Measurements from ENCODE around the gene FGGY.
A peak's percentile ranks its signal among the peaks of the same experiment; 100 is the strongest.
"Not testable (repeated sequence)": the region's sequence is repeated elsewhere in the genome, so short reads cannot be mapped to it uniquely, and the experiment has no call there.

FGGY gene

DNA sequence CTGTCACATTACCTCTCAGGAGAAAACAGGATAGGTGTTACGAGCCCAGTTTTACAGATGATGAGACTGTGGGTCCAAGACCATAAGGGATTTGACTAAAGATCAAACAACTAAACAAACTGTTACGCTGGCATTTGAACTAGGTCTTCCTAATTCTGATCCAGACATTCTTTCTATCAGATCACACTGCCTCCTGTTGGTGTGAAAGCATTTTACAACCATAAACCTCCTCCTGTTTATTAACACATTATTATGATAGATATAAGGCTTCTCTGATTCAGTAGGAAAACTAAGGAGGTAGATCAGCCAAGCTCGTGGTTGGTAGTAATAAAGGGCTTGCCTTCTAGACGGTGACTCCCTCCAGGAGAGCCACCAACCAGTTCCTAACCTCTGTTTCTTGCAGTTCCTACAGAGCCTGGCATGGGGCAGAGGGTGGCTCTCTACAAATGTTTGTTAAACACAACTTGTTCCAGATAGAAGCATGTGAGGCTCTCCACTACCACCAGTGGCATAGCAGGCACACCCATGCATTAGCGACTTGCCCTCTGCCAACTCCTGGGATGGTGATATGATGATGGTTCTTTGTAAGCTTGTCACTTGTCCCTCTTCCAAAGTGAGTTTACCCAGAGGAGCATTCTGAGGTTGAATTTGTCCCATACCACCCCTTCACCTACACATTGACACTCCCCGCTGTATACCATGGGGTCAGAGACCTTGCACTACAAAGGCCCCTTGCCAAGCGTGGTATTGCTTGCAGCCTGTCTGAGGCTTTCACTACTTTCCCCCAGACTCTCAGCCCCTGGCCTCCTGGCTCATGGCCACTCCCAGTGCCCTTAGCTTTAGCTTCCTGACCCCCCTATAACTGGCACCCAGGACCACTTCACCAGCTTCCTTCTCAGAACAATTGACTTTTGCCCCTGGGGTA lies 421.4 kb downstream of the FGGY start:
- DNase-seq = no peak

DNA sequence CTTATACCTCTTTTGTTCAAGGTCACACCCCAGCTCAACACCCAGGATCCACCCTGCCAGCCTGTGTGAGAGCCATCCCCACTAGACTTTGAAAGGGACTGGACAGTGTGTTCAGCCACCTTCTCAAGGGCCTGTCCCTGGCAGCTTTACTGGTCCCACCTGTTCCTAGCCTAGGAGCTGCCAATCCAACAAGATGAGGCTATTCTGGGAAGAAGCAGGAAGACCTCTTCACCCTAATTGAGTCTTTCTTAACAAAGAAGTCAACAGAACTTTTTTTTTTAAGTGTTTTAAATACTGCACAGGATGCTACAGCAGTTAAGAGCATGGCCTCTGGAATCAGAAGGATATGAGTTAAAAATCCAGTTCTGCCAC lies 422.1 kb downstream of the FGGY start:
- DNase-seq = no peak

DNA sequence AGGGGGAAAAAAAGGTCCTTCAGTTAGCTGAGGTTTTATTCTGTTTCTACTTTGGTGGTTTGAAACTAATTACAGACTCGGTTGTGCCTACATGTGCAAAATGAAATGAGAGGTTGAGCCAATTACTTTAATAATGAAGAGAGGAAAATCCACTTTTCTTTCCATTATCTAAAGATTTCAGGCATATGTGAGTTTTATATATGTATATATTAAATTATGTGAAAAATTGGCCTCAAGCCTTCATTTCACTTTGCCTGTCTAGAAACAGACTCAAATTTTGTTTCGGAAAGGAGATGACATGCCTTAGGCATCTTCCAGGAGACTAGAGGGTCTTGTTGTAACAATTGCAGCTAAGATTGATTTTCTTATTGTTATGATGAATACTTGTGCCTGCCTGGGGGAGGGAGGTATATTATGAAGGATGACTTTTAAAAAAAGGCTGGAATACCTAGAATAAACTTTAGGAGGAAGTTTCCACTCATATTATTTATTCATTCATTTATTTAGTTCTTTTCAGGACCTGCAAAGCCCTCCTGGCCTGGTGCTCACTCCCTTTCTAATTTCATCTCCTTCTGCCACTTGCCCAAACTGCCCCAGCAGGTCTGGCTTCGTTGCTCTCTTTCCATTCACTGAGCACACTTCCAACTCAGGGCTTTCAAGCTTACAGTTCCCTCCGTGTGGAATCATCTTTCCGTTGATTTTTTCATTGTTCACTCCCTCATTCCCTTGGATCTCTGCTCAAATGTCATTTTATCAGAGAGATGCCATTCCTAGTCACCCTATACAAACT lies 423.6 kb downstream of the FGGY start:
- no peak for DNase-seq

- DNase-seq = no peak
Measured at GRCh38 chr1:59730302-59730701, 433.4 kb downstream of the FGGY start.

DNA sequence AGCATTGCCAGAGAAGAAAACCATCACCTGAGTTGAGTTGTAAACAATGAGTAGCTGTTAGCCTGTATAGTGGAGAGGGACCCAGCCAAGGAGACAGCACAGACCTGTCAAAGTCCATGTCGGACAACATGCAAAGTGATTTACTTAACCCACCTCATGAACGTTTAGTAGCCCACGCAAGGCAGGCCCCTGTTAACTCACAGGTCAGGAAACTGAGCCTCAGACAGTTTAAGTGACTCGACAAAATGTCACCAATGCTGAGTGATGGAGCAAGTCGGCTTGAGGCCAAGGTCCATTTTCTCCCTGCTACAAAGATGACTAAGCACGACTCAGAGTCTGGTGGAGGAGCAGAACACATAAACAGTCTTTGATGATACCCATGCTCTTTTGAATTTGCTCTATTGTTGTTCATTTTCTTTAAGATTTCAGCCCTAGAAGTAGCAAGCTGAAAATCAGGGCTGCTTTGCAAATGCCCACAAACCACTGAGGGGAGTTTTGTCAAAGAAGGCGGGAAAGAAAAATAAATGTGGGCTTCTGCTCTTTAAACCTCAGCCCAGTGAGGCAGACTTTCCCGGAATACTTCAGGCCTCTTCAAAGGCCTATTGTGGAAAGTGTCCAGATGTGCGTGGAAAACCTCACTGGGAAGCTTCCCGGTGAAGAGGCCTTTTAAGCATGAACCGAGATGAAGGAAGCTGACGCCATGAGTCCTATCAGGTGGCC lies 434.0 kb downstream of the FGGY start:
- peak in 1 of 2 donors; percentile 18 for DNase-seq

DNA sequence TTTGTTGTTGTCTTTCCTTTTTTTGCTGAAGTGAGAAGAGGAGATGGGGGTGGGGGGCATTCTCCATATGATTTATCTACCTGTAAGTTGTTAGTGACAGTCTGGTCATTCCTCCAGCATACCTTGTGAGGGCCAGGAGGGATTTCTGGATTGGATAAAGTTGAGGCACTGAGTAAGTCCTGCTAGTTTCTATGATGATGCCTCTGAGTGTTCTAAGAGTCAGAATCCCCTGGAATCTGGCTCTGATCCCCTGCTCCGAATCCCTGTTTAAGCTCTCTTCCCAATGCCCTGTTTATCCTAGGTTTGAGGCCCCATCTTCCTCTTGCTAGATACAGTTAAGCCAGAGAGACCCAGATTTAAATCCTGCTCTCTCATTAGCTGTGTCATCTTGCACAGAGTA lies 434.7 kb downstream of the FGGY start:
- no peak for DNase-seq

DNA sequence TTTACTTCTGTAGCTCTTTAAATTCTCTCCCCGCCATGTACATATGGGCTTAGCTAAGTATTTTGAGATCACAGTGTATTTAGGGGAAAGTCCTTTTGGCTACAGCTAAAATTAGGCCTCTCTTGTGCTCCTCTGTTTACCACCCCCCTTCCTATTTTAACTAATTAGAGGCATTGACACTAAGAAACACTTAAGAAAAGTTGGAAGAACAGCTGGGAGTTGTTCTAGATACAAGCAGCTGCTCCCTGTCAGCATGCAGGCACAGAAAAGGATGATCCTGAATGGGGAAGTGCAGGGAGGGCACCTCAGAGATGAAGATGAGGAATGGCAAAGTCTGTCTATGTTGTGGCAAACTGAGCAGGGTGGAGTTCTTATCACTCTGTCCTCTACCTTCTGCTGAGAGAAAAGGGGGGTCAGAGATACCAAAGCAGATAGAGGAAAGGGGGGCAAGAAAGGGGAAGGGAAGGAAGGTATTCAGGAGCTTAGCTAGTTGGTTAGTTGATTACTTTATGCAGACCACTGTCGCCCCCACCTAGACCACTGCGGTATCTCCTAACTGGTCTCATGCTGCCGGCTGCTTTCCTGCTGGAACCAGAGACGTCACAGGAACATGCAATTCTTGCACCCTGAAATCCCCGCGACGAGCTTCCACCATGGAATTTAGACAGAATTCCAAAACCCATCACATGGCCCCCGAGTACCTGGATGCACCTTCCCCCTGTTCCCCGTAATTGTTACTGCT lies 435.5 kb downstream of the FGGY start:
- DNase-seq = no peak

- no peak for DNase-seq
Measured at GRCh38 chr1:59733443-59734141, 436.7 kb downstream of the FGGY start.

DNA sequence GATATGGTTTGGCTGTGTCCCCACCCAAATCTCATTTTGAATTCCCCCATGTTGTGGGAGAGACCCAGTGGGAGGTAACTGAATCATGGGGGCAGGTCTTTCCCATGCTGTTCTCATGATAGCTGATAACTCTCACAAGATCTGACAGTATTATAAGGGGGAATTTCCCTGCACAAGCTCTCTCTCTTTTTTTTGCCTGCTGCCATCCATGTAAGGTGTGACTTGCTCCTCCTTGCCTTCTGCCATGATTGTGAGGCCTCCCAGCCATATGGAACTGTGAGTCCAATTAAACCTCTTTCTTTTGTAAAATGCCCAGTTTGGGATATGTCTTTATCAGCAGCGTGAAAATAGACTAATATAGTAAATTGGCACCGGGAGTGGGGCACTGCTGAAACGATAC lies 439.0 kb downstream of the FGGY start:
- DNase-seq = not testable (repeated sequence)

DNA sequence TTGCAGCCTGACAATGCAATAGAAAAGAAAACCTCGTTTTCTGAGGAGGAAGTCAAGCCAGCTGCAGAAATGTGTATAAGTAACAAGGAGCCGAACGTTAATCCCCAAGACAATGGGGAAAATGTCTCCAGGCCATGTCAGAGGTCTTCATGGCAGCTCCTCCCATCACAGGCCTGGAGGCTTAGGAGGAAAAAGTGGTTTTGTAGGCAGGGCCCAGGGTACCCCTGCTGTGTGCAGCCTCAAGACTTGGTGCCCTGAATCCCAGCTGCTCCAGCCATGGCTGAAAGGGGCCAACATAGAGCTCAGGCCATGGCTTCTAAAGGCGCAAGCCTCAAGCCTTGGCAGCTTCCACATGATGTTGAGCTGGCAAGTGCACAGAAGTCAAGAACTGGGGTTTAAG lies 439.9 kb downstream of the FGGY start:
- DNase-seq = no peak

DNA sequence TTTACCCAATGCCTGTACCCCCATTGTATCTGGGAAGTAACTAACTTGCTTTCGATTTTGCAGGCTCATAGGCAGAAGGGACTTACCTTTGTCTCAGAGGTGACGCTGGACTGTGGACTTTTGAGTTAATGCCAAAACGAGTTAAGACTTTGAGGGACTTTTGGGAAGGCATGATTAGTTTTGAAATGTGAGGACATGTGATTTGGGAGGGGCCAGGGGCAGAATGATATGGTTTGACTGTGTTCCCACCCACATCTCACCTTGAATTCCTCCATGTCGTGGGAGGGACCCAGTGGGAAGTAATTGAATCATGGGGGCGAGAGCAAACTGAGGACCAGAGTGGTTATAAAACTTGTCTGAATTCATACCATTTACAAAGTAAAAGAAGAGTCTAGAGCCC lies 440.7 kb downstream of the FGGY start:
- DNase-seq = no peak

- DNase-seq = no peak
Measured at GRCh38 chr1:59738152-59738551, 441.3 kb downstream of the FGGY start.

- no peak for DNase-seq
Measured at GRCh38 chr1:59738591-59739015, 441.7 kb downstream of the FGGY start.

DNA sequence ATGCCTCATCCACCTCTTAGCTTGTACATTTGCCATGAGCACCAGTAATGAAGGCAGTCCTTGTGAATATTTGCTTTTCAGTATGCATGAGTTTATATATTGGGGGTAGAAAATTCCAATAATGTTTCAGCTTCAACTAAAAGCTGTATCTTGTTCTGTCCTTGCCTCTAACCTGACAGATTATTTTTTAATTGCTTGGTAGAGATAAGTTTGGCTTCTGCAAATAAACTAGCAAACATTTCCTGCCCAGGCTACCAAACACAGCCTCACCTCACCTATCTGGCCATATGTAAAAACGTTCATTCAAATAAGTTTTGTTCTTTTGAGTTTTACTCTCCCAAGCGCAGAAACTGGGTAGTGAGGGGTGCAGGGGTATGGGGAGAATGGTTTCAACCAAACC lies 442.2 kb downstream of the FGGY start:
- DNase-seq = no peak

GRCh38 chr1:59742526-59742925 lies 445.6 kb downstream of the FGGY start:
- no peak for DNase-seq

DNA sequence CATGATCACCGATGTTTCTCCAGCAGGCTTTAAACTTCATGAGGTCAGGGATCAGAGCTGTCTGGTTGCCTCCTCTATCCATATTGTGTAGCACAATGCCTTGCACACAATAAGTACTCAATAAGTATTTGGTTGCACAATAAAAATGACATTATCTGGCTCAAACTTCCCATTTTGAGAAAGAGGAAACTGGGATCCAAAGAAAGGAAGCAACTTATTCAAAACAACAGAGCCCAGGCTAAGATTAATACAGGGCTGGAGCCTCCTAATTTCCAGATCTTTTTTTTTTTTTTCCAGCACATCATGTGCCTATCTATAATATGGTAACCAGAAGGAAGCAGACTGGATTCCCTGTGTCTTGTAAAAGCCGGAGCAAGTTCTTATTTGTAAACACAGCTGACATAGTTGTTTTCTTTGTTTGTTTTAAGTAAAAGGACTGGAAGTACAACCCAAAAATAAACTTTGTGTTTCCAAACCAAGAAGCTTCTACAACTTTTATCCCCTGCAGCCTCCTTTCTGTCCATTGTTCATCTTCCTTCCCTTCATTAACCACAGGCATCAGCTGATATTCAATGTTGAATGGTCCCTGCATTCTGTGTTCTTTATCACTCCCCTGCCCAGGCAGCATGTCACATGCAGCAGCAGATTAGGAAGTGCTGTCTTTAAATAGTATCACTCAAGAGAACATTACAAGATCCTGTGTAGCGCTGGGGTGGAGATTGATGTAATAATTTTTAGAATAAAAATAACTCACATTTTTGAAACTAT lies 446.6 kb downstream of the FGGY start:
- no peak for DNase-seq

GRCh38 chr1:59747420-59748024 lies 450.6 kb downstream of the FGGY start:
- DNase-seq = no peak

- no peak for DNase-seq
Measured at GRCh38 chr1:59748123-59748522, 451.2 kb downstream of the FGGY start.

GRCh38 chr1:59750328-59751003 lies 453.6 kb downstream of the FGGY start:
- DNase-seq = no peak

DNA sequence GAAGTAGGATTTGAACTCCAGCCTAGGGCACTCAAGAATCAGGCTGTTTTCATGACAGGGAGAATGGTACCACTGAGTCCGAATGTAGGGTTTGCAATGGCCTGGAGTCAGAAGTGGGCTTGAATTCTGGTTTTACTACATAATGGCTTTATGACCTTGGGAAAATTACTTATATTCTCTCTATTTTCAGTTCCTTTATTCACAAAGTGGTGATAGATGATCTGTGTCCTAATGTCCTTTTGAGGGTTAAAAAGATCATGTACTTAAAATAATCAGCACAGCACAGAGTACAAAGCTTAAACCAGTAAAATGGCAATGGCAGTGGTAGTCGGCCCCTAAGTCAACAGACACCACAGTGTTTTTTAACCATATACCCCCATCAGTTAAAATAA lies 454.1 kb downstream of the FGGY start:
- no peak for DNase-seq

Measured in hippocampal formation (tissue), 2 donors.